Smooth muscle cell (in vitro differentiated cells): ENCODE data around the gene NOC2L. TPM values are rescaled to one million over a fixed set of nuclear protein-coding genes. Genes with fewer than 3 reads are reported as not detected.

Source experiments
- DNase-seq: peaks from one replicate; lab custom pipeline; 2025; ENCODE audit not compliant: unreplicated experiment; lab: John Stamatoyannopoulos, UW
- H2AFZ ChIP-seq: fragments of 200-600 bp; sonication (generic); 2 replicates; pipeline ENCODE4 v1.6.0; 2016; ENCODE audit warnings: antibody characterized with exemption, low read depth, mild to moderate bottlenecking
- H3F3A ChIP-seq: fragments of 200-600 bp; sonication (generic); 2 replicates; pipeline ENCODE4 v1.6.0; 2017; ENCODE audit warnings: antibody characterized with exemption, low read depth
- H3K27ac ChIP-seq: fragments of 200-600 bp; sonication (generic); 2 replicates; pipeline ENCODE4 v1.5.1; 2016; ENCODE audit warnings: low read depth, mild to moderate bottlenecking
- H3K27me3 ChIP-seq: fragments of 200-600 bp; sonication (generic); 2 replicates; pipeline ENCODE4 v1.6.1; 2016; ENCODE audit warnings: low read depth, mild to moderate bottlenecking
- H3K36me3 ChIP-seq: fragments of 200-600 bp; sonication (generic); 2 replicates; pipeline ENCODE4 v1.5.1; 2016; ENCODE audit warnings: low read depth
- H3K4me1 ChIP-seq: fragments of 200-600 bp; sonication (generic); 2 replicates; pipeline ENCODE4 v1.5.1; 2016; ENCODE audit warnings: low read depth
- H3K4me2 ChIP-seq: fragments of 200-600 bp; sonication (generic); 2 replicates; pipeline ENCODE4 v1.6.0; 2016; ENCODE audit warnings: mild to moderate bottlenecking
- H3K4me3 ChIP-seq: fragments of 200-600 bp; sonication (generic); 2 replicates; pipeline ENCODE4 v1.5.1; 2016; ENCODE audit warnings: mild to moderate bottlenecking
- H3K79me2 ChIP-seq: fragments of 200-600 bp; sonication (generic); 2 replicates; pipeline ENCODE4 v1.6.0; 2016; ENCODE audit warnings: low read depth, mild to moderate bottlenecking
- H3K9ac ChIP-seq: fragments of 200-600 bp; sonication (generic); 2 replicates; pipeline ENCODE4 v1.6.0; 2016; ENCODE audit warnings: low read depth
- H3K9me3 ChIP-seq: fragments of 200-600 bp; sonication (generic); replicated peaks from 2 replicates; pipeline ENCODE4 v1.5.1; 2016; ENCODE audit warnings: low read depth
- H4K20me1 ChIP-seq: fragments of 200-600 bp; sonication (generic); 2 replicates; pipeline ENCODE4 v1.6.0; 2016; ENCODE audit warnings: low read depth
- CTCF ChIP-seq: fragments of 200-600 bp; sonication (generic); IDR thresholded peaks from 2 replicates; pipeline ENCODE4 v1.5.1; 2017; ENCODE audit warnings: borderline replicate concordance, mild to moderate bottlenecking, antibody characterized with exemption; ENCODE audit not compliant: insufficient read depth, poor library complexity, severe bottlenecking
- WGBS: methylation state at CpG from one replicate; pipeline ENCODE4 v1.1.7; 2016; ENCODE audit warnings: low lambda C conversion rate; 5-methylcytosine and 5-hydroxymethylcytosine counted together
- polyA plus RNA-seq: library from polyadenylated mRNA; unstranded; fragments of >200 nt; fragmentation: Nextera tagmentation; extraction: Ambion mirVana; gene quantifications from 2 replicates; pipeline ENCODE4 v1.2.1, GENCODE V29; 2016
- total RNA-seq: library from RNA; depleted of rRNA; stranded (reverse); fragments of >200 nt; gene quantifications from 2 replicates; pipeline ENCODE4 v1.2.3, GENCODE V29; 2014

NOC2L gene
- total and polyA plus RNA-seq, 2 experiments from 2014 or later: 38.9 to 64.0 TPM

- H3K4me3 ChIP-seq: no peak overlapping the region
- no peak overlapping the region for H3K4me2 ChIP-seq
- H3K9ac ChIP-seq: no peak overlapping the region
- TF ChIP-seq CTCF: no peak
- H3K27me3 ChIP-seq: no peaks in the 10 kb centered on the region
- H3K27ac ChIP-seq: no peak overlapping the region
- H4K20me1 ChIP-seq: peaks cover 5% of the 10 kb centered on the region
- H3K4me1 ChIP-seq: peaks cover 33% of the 10 kb centered on the region
- H3K36me3 ChIP-seq: no peaks in the 10 kb centered on the region
- H3K9me3 ChIP-seq: no peaks in the 10 kb centered on the region
- H3F3A ChIP-seq: peaks cover 12% of the 10 kb centered on the region
- H3K79me2 ChIP-seq: no peaks in the 10 kb centered on the region
- no peak overlapping the region for H2AFZ ChIP-seq
- WGBS: 68% methylated on average over 28 of the region's 30 CpGs
- no peak for DNase-seq
Measured at GRCh38 chr1:938711-939489, 20.2 kb downstream of the NOC2L start.

- 78% methylated on average over 15 of the region's 15 CpGs for WGBS
- no peak overlapping the region for H3K27ac ChIP-seq
- peak; percentile 48 for DNase-seq
Measured at GRCh38 chr1:938088-938683, 20.9 kb downstream of the NOC2L start.

GRCh38 chr1:937521-937920 is 21.5 kb downstream of the NOC2L start:
- no peak for TF ChIP-seq CTCF
- H3K27ac ChIP-seq: no peak overlapping the region

More at GRCh38 chr1:938088-938683, 20.9 kb downstream of the NOC2L start:
- Histone ChIP-seq H3K36me3 (no peaks in the 10 kb centered on the region), H3K27me3 (no peaks in the 10 kb centered on the region), H3K4me3 (no peak overlapping the region), H3F3A (peaks cover 12% of the 10 kb centered on the region), H3K4me1 (peaks cover 37% of the 10 kb centered on the region), H3K9me3 (no peaks in the 10 kb centered on the region), H3K9ac (no peak overlapping the region), H3K4me2 (no peak overlapping the region), H4K20me1 (peaks cover 3% of the 10 kb centered on the region), H2AFZ (no peak overlapping the region), H3K79me2 (no peaks in the 10 kb centered on the region)
- peak; percentile 26 for TF ChIP-seq CTCF

More at GRCh38 chr1:937521-937920, 21.5 kb downstream of the NOC2L start:
- no peak for DNase-seq
- no peak overlapping the region for H3K9ac ChIP-seq
- WGBS: 90% methylated on average over 10 of the region's 16 CpGs
- no peaks in the 10 kb centered on the region for H3K9me3 ChIP-seq
- no peaks in the 10 kb centered on the region for H3K36me3 ChIP-seq
- peaks cover 6% of the 10 kb centered on the region for H3F3A ChIP-seq
- H3K4me3 ChIP-seq: no peak overlapping the region
- H4K20me1 ChIP-seq: peaks cover 9% of the 10 kb centered on the region
- H3K27me3 ChIP-seq: no peaks in the 10 kb centered on the region
- no peak overlapping the region for H3K4me2 ChIP-seq
- H3K79me2 ChIP-seq: no peaks in the 10 kb centered on the region
- H3K4me1 ChIP-seq: peaks cover 37% of the 10 kb centered on the region
- no peak overlapping the region for H2AFZ ChIP-seq
